ENCODE results near the gene KMT2C. TPM values are rescaled to one million over a fixed set of nuclear protein-coding genes. Genes with fewer than 3 reads are reported as not detected.
"Not testable (repeated sequence)": the region's sequence is repeated elsewhere in the genome, so short reads cannot be mapped to it uniquely, and the experiment has no call there.

KMT2C gene
- total RNA-seq, 1 donor from 2014 or later: 71.8 TPM

DNA sequence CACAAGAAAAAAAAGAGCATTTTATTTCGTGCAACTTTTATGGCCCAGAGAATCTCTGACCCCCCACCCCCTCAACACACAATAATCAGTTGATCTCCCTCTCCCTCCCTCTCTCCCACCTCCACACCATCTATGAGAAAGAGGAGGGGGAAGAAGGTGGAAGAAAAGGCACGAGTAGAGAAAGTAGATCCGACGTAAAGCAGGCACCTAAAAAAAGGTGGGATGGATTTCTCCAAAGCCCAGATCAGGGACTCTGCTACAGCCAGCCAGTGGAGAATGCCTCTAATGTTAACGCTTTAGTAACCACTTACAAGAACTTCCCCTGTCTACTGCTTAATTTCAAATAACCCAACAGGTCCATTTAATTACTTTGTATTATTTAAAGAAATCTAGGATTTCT, 24.4 kb downstream of the KMT2C start:
- H3K27me3 Mint-ChIP-seq (ENCODE audit: unreplicated experiment): no peaks in the 10 kb centered on the region
- H3K27ac Mint-ChIP-seq (ENCODE audit: unreplicated experiment): peak overlapping the region; percentile 3

DNA sequence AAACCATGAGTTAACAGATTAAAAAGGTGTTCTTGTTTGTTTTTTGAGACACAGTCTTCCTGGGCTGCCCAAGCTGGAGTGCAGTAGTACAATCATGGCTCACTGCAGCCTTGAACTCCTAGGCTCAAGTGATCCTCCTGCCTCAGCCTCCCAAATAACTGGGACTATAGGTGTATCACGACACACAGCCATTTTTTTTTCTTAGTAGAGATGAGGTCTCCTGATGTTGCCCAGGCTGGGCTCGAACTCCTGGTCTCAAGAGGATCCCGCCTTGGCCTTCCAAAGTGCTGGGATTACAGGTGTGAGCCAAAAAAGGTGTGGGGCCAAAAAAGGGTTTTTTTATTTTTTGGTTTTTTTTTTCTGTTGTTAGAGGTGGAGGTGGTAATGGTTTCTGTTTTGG, 29.3 kb downstream of the KMT2C start:
- H3K4me1 Mint-ChIP-seq (ENCODE audit: unreplicated experiment): peaks cover 5% of the 10 kb centered on the region
- peaks cover 11% of the 10 kb centered on the region for H3K9me3 Mint-ChIP-seq (ENCODE audit: unreplicated experiment)
- H3K27ac Mint-ChIP-seq (ENCODE audit: unreplicated experiment): no peak overlapping the region

More for the DNA sequence above, 24.4 kb downstream of the KMT2C start:
- TF ChIP-seq, protein P1, sequence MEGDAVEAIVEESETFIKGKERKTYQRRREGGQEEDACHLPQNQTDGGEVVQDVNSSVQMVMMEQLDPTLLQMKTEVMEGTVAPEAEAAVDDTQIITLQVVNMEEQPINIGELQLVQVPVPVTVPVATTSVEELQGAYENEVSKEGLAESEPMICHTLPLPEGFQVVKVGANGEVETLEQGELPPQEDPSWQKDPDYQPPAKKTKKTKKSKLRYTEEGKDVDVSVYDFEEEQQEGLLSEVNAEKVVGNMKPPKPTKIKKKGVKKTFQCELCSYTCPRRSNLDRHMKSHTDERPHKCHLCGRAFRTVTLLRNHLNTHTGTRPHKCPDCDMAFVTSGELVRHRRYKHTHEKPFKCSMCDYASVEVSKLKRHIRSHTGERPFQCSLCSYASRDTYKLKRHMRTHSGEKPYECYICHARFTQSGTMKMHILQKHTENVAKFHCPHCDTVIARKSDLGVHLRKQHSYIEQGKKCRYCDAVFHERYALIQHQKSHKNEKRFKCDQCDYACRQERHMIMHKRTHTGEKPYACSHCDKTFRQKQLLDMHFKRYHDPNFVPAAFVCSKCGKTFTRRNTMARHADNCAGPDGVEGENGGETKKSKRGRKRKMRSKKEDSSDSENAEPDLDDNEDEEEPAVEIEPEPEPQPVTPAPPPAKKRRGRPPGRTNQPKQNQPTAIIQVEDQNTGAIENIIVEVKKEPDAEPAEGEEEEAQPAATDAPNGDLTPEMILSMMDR (IDR thresholded peaks at IDR 0.05): no peak
- DNase-seq (ENCODE audit: extremely low spot score, unreplicated experiment): no peak
- Mint-ChIP-seq H3K9me3 (ENCODE audit: unreplicated experiment) (peaks cover 11% of the 10 kb centered on the region), H3K4me3 (ENCODE audit: unreplicated experiment) (peak overlapping the region; percentile 2), H3K36me3 (ENCODE audit: unreplicated experiment) (no peaks in the 10 kb centered on the region), H3K4me1 (ENCODE audit: unreplicated experiment) (peaks cover 14% of the 10 kb centered on the region)

DNA sequence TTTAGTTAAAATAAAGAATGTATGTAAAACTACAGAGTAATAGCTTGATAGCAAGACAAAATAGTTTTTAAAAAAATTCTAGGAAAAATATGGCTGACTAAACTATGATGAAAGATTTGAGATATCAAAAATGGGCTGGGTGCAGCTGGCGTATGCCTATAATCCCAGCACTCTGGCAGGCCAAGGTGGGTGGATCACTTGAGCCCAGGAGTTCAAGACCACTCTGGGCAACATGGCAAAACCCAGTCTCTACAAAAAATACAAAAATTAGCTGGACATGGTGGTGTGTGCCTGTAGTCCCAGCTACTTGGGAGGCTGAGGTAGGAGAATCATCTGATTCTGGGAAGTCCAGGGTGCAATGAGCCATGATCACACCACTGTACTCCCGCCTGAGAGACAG, 29.8 kb downstream of the KMT2C start:
- not testable (repeated sequence) for H3K36me3 Mint-ChIP-seq (ENCODE audit: unreplicated experiment); H3K27me3 Mint-ChIP-seq (ENCODE audit: unreplicated experiment); H3K27ac Mint-ChIP-seq (ENCODE audit: unreplicated experiment); H3K4me3 Mint-ChIP-seq (ENCODE audit: unreplicated experiment); H3K4me1 Mint-ChIP-seq (ENCODE audit: unreplicated experiment)
- H3K9me3 Mint-ChIP-seq (ENCODE audit: unreplicated experiment): peaks cover 11% of the 10 kb centered on the region
- DNase-seq (ENCODE audit: extremely low spot score, unreplicated experiment): peak; percentile 87

More for the DNA sequence above, 29.3 kb downstream of the KMT2C start:
- DNase-seq (ENCODE audit: extremely low spot score, unreplicated experiment): no peak
- Mint-ChIP-seq H3K36me3 (ENCODE audit: unreplicated experiment) (no peaks in the 10 kb centered on the region), H3K4me3 (ENCODE audit: unreplicated experiment) (no peak overlapping the region), H3K27me3 (ENCODE audit: unreplicated experiment) (no peaks in the 10 kb centered on the region)
- TF ChIP-seq, protein P1 (IDR thresholded peaks at IDR 0.05): no peak

DNA sequence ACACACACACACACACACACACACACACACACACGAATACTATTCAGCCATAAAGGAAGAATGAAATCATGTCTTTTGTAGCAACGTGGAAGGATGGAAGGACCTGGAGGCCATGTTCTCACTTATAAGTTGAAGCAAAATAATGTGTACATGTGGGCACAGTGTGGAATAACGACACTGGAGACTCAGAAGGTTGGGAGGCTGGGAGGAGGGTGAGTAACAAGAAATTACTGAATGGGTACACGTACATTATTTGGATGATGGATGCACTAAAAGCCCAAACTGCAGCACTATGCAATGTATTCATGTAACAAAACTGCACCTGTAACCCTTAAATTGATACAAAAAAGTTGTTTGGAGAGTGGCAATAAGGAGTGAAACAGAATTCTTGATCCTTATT, 32.1 kb downstream of the KMT2C start:
- no peak for DNase-seq (ENCODE audit: extremely low spot score, unreplicated experiment)
- no peaks in the 10 kb centered on the region for H3K27me3 Mint-ChIP-seq (ENCODE audit: unreplicated experiment)
- TF ChIP-seq, protein P1 (IDR thresholded peaks at IDR 0.05): no peak
- no peak overlapping the region for H3K4me3 Mint-ChIP-seq (ENCODE audit: unreplicated experiment)
- H3K27ac Mint-ChIP-seq (ENCODE audit: unreplicated experiment): no peak overlapping the region
- H3K4me1 Mint-ChIP-seq (ENCODE audit: unreplicated experiment): peaks cover 2% of the 10 kb centered on the region
- H3K36me3 Mint-ChIP-seq (ENCODE audit: unreplicated experiment): no peaks in the 10 kb centered on the region
- peaks cover 11% of the 10 kb centered on the region for H3K9me3 Mint-ChIP-seq (ENCODE audit: unreplicated experiment)

DNA sequence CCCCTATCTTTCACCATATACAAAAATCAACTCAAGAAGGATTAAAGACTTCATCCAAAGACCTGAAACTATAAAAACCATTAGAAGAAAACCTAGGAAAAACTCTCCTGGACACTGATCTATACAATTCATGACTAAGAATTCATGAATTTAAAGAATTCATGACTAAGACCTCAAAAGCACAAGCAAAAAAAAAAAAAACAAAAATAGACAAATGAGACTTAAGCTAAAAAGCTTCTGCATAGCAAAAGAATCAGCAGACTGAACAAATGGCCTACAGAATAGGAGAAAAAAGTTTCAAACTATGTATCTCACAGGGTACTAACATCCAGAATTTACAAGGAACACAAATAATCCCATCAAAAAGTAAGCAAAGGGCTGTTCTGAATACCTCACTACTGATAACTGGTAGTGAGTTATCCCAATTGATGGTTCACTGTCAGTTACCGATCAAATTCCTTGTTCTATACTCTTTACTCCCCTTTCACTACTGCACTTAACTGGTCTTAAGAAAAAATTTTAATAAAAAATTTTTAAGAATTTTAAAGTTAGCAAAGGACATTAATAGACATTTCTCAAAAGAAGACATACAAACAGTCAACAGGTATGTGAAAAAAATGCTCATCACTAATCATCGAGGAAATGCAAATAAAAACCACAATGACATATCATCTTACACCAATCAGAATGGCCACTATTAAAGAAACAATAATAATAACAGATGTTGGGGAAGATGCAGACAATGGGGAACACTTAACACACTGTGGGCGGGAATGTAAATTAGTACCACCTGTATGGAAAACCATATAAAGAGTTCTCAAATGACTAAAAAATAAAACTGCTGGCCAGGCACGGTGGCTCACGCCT, 33.2 kb downstream of the KMT2C start:
- Mint-ChIP-seq H3K9me3 (ENCODE audit: unreplicated experiment) (peaks cover 11% of the 10 kb centered on the region), H3K4me1 (ENCODE audit: unreplicated experiment) (peaks cover 7% of the 10 kb centered on the region)

More for the DNA sequence above, 33.2 kb downstream of the KMT2C start:
- Mint-ChIP-seq H3K4me3 (ENCODE audit: unreplicated experiment) (no peak overlapping the region), H3K27ac (ENCODE audit: unreplicated experiment) (no peak overlapping the region), H3K36me3 (ENCODE audit: unreplicated experiment) (no peaks in the 10 kb centered on the region), H3K27me3 (ENCODE audit: unreplicated experiment) (no peaks in the 10 kb centered on the region)
- no peak for DNase-seq (ENCODE audit: extremely low spot score, unreplicated experiment)
- TF ChIP-seq, protein P1 (IDR thresholded peaks at IDR 0.05): no peak
